Endothelial cell of umbilical vein (primary cell): ENCODE measurements around the gene MAF. TPM values are rescaled to one million over a fixed set of nuclear protein-coding genes. Genes with fewer than 3 reads are reported as not detected.

Experiments used
- BruUV-seq: library from RNA; stranded (reverse); fragments of 400-500 nt; replicated peaks from 2 replicates; lab custom pipeline; 2021; lab: Mats Ljungman, UMichigan
- CTCF ChIA-PET: fragments of 300-600, 350-600 bp; sonication (Branson Sonifier 250); formaldehyde crosslinking; loops from one replicate; lab custom pipeline; 2021; ENCODE audit warnings: antibody characterized with exemption, inconsistent platforms; lab: Charles Lee
- POLR2A ChIA-PET: fragments of 300-600, 350-600 bp; sonication (Branson Sonifier 250); formaldehyde crosslinking; loops from one replicate; lab custom pipeline; 2021; ENCODE audit warnings: antibody characterized with exemption, inconsistent platforms; lab: Charles Lee
- DNase-seq: peaks from one replicate; pipeline ENCODE4 v3.0.0-alpha.2; 2011; ENCODE audit warnings: low read depth, low spot score
- FAIRE-seq: peaks from 2 replicates; lab custom pipeline; 2011; peaks lifted over from hg19 to GRCh38; lab: Jason Lieb, UNC
- H2AFZ ChIP-seq: 2 replicates; pipeline ENCODE4 v1.6.0; 2012; ENCODE audit warnings: low read depth, low read length, control low read depth, inconsistent platforms
- H3K27ac ChIP-seq: 2 replicates; pipeline ENCODE4 v1.5.1; 2011; ENCODE audit warnings: low read depth, mild to moderate bottlenecking, control low read depth, low read length, moderate library complexity; ENCODE audit not compliant: insufficient read depth
- H3K27me3 ChIP-seq, 2 experiments: 2 replicates each; pipeline versions ENCODE4 v1.6.0 to v1.6.1; 2011; ENCODE audit warnings: low read length in 2 of 2, mixed read lengths in 1 of 2; ENCODE audit not compliant: control insufficient read depth in 2 of 2, insufficient read depth in 2 of 2
- H3K36me3 ChIP-seq, 2 experiments: 2 replicates in 1 of 2; 3 replicates in 1 of 2; pipeline ENCODE4 v1.5.1; 2011; ENCODE audit warnings: low read length in 2 of 2, mild to moderate bottlenecking in 1 of 2, moderate library complexity in 1 of 2; ENCODE audit not compliant: control insufficient read depth in 2 of 2, insufficient read depth in 2 of 2; ENCODE audit errors: extremely low read depth in 1 of 2
- H3K4me1 ChIP-seq: 3 replicates; pipeline ENCODE4 v1.5.1; 2011; ENCODE audit warnings: mild to moderate bottlenecking, low read length; ENCODE audit not compliant: control insufficient read depth, insufficient read depth; ENCODE audit errors: extremely low read depth
- H3K4me2 ChIP-seq: 2 replicates; pipeline ENCODE4 v1.6.1; 2011; ENCODE audit warnings: low read length, control low read depth, mixed read lengths; ENCODE audit not compliant: insufficient read depth
- H3K4me3 ChIP-seq, 3 experiments: fragments of 200-600 bp in 1 of 3; sonication (generic), shearing (Covaris generic) in 1 of 3; replicated peaks in 1 of 3; 2 replicates each; pipeline ENCODE4 v1.5.1; 2011 to 2016; ENCODE audit warnings: control low read depth in 3 of 3, low read length in 3 of 3, mild to moderate bottlenecking in 2 of 3, inconsistent platforms in 1 of 3, low read depth in 1 of 3, moderate library complexity in 1 of 3; ENCODE audit not compliant: insufficient read depth in 1 of 3
- H3K79me2 ChIP-seq: 2 replicates; pipeline ENCODE4 v1.6.0; 2012; ENCODE audit warnings: low read length, inconsistent platforms; ENCODE audit not compliant: control insufficient read depth, insufficient read depth
- H3K9ac ChIP-seq: replicated peaks from 2 replicates; pipeline ENCODE3; 2011; ENCODE audit warnings: low read length, control low read depth; ENCODE audit not compliant: insufficient read depth; ENCODE audit errors: extremely low read depth
- H3K9me1 ChIP-seq: replicated peaks from 3 replicates; pipeline ENCODE4 v1.6.0; 2011; ENCODE audit warnings: mild to moderate bottlenecking, low read length; ENCODE audit not compliant: control insufficient read depth, insufficient read depth; ENCODE audit errors: extremely low read depth
- H3K9me3 ChIP-seq: replicated peaks from 2 replicates; pipeline ENCODE4 v1.5.1; 2012; ENCODE audit warnings: low read length, inconsistent platforms; ENCODE audit not compliant: control insufficient read depth, insufficient read depth
- H4K20me1 ChIP-seq: replicated peaks from 2 replicates; pipeline ENCODE3; 2011; ENCODE audit warnings: mild to moderate bottlenecking, low read length; ENCODE audit not compliant: control insufficient read depth, insufficient read depth; ENCODE audit errors: extremely low read depth
- EZH2 ChIP-seq: IDR thresholded peaks from 2 replicates; pipeline ENCODE4 v1.6.1; 2012; ENCODE audit warnings: borderline replicate concordance, low read depth, mild to moderate bottlenecking, moderate library complexity, low read length, inconsistent platforms; ENCODE audit not compliant: severe bottlenecking
- GATA2 ChIP-seq: IDR thresholded peaks from 2 replicates; pipeline ENCODE4 v1.7.0; 2011; ENCODE audit warnings: low read depth, mild to moderate bottlenecking, moderate library complexity, mixed read lengths, low read length; ENCODE audit not compliant: insufficient read length, insufficient read depth
- JUN ChIP-seq: IDR thresholded peaks from 2 replicates; pipeline ENCODE4 v1.6.1; 2011; ENCODE audit warnings: borderline replicate concordance, low read depth; ENCODE audit not compliant: insufficient read length, insufficient read depth
- MYC ChIP-seq: IDR thresholded peaks from one replicate; pipeline ENCODE4 v1.6.1; 2011; ENCODE audit warnings: mild to moderate bottlenecking, low read depth, low read length
- POLR2A ChIP-seq: IDR thresholded peaks from 2 replicates; pipeline ENCODE4 v1.6.1; 2012; ENCODE audit warnings: low read depth, mild to moderate bottlenecking, control low read depth, low read length
- dilution Hi-C: fragments of 300-500 bp; cut with MboI; formaldehyde crosslinking; loops from one replicate; pipeline ENCODE4 v1.15.0; 2019; ENCODE audit warnings: low sequenced_read_pairs; ENCODE audit not compliant: extremely low pct_ligation_motif_present
- intact Hi-C: fragments of 100-400 bp; cut with micrococcal nuclease; formaldehyde crosslinking; loops from one replicate; pipeline ENCODE4 v1.10.0; 2022
- polyA plus RNA-seq, 4 experiments: library from polyadenylated mRNA; depleted of rRNA in 3 of 4; stranded (reverse) in 3 of 4; unstranded in 1 of 4; fragments of >200 nt; gene quantifications; 2 replicates each; pipeline versions ENCODE4 v1.2.1 to v1.2.3, GENCODE V29; 2011 to 2012; ENCODE audit warnings: missing spikeins in 1 of 4
- total RNA-seq: library from RNA; stranded (reverse); gene quantifications from 2 replicates; pipeline ENCODE4 v1.2.3, GENCODE V29; 2021
- TF ChIP-seq, protein P1 (sequence below): IDR thresholded peaks from 2 replicates; pipeline ENCODE4 v1.6.1; 2011; ENCODE audit not compliant: insufficient read depth, insufficient read length

MAF gene
- total and polyA plus RNA-seq, 2 donors (not counting 3 experiments of a cell fraction or from before 2014, with no cell fraction given): 0.04 to 0.33 TPM

DNA sequence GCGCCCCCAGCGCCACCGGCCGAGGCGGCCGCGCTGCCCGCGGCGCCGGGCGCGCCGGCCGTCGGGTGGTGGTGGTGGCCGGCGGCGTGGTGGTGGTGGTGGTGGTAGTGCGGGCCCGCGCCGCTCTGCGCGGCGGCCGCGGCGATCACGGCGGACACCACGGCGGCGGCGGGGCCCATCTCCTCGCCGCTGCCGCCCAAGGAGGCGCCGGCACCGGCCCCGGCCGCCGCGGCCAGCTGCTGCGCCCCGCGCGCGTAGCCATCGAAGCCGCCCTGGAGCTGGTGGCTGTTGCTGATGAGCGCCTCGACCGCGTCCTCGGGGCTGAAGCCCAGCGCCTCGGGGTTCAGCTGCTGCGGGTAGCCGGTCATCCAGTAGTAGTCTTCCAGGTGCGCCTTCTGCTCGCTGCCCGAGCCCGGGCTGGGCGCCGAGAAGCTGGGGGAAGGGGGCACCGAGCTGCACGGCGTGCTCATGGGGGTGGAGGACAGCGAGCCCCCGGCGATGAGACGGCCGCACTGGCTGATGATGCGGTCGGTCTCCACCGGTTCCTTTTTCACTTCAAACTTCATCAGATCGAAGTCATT, 1.2 kb downstream of the MAF start:
- no peak overlapping the region for H3K27ac ChIP-seq
- ChIA-PET CTCF (no interaction called here), POLR2A (no interaction called here)
- H3K9me1 ChIP-seq: no peaks in the 10 kb centered on the region
- H3K27me3 ChIP-seq: peaks cover 22 to 33% of the 10 kb centered on the region in 2 experiments
- H3K79me2 ChIP-seq: no peaks in the 10 kb centered on the region
- H3K4me2 ChIP-seq: no peak overlapping the region
- H3K9me3 ChIP-seq: no peaks in the 10 kb centered on the region
- dilution Hi-C loops (no loop called here), intact Hi-C loops (no loop called here)
- no TSS peak for BruUV-seq
- H3K4me3 ChIP-seq: peak overlapping the region in 1 of 3 experiments; percentile 15
- H2AFZ ChIP-seq: no peak overlapping the region
- DNase-seq (peak; percentile 6), FAIRE-seq (no peak)
- no peak overlapping the region for H3K9ac ChIP-seq
- no peaks in the 10 kb centered on the region for H3K36me3 ChIP-seq
- no peaks in the 10 kb centered on the region for H4K20me1 ChIP-seq
- H3K4me1 ChIP-seq: no peaks in the 10 kb centered on the region
- no peak for TF ChIP-seq GATA2
- TF ChIP-seq EZH2: peak; percentile 46

DNA sequence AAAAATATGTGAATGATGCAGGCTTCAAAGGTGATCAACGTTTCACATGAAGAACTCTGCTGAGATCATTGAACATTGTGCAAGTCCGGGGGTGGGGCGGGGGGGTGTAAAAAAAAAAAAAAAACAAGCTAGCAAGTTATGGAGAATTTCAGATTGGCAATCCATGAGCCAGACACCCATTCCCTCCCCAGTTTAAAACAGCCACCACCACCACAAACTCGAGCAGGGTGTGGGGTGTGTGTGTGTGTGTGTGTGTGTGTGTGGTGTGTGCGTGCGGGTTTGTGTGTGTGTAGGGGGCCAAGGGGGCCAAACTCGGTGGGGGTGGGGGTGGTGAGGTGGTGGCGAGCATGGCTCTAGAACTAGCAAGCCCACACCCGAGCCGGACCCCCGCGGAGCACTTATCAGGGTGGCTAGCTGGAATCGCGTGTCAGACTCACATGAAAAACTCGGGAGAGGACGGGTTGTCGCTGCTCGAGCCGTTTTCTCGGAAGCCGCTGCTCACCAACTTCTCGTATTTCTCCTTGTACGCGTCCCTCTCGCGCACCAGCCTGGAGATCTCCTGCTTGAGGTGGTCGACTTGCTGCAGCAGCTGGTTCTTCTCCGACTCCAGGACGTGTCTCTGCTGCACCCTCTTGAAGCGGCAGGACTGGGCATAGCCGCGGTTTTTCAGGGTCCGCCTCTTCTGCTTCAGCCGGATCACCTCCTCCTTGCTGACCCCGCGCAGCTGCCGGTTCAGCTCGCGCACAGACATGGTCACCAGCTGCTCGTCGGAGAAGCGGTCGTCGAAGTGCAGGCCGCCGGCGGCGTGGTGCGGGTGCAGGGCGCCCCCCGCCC, 2.0 kb downstream of the MAF start:
- dilution Hi-C loops (no loop called here), intact Hi-C loops (no loop called here)
- no peak overlapping the region for H3K27ac ChIP-seq

More for the DNA sequence above, 2.0 kb downstream of the MAF start:
- FAIRE-seq: no peak
- BruUV-seq: no TSS peak
- Histone ChIP-seq H3K36me3 (no peaks in the 10 kb centered on the region), H3K9ac (no peak overlapping the region), H3K9me1 (no peaks in the 10 kb centered on the region), H3K79me2 (no peaks in the 10 kb centered on the region), H2AFZ (no peak overlapping the region), H3K4me1 (no peaks in the 10 kb centered on the region), H4K20me1 (no peaks in the 10 kb centered on the region), H3K4me3 (no peak overlapping the region), H3K9me3 (no peaks in the 10 kb centered on the region), H3K27me3 (peaks cover 22 to 33% of the 10 kb centered on the region in 2 experiments), H3K4me2 (no peak overlapping the region)
- TF ChIP-seq GATA2 (no peak), POLR2A (no peak), MYC (no peak), JUN (no peak)
- TF ChIP-seq, protein P1, sequence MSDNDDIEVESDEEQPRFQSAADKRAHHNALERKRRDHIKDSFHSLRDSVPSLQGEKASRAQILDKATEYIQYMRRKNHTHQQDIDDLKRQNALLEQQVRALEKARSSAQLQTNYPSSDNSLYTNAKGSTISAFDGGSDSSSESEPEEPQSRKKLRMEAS: no peak
- no peak for DNase-seq
- ChIA-PET POLR2A (no interaction called here), CTCF (interaction anchor here (0.9 kb wide), 1 partner anchor 868 kb away, joined by 3 read pairs; no protein-coding TSS in a partner anchor)
